HL-60/S4 (cell line): Measurements from ENCODE around the gene IGF2R.
"Not testable (repeated sequence)": the region's sequence is repeated elsewhere in the genome, so short reads cannot be mapped to it uniquely, and the experiment has no call there.

ENCODE experiments used
- in situ Hi-C: fragments of 300-500 bp; cut with MboI; formaldehyde crosslinking; loops from 2 replicates; pipeline ENCODE4 v1.14.3; 2022; ENCODE audit warnings: low sequenced_read_pairs

IGF2R gene, protein sequence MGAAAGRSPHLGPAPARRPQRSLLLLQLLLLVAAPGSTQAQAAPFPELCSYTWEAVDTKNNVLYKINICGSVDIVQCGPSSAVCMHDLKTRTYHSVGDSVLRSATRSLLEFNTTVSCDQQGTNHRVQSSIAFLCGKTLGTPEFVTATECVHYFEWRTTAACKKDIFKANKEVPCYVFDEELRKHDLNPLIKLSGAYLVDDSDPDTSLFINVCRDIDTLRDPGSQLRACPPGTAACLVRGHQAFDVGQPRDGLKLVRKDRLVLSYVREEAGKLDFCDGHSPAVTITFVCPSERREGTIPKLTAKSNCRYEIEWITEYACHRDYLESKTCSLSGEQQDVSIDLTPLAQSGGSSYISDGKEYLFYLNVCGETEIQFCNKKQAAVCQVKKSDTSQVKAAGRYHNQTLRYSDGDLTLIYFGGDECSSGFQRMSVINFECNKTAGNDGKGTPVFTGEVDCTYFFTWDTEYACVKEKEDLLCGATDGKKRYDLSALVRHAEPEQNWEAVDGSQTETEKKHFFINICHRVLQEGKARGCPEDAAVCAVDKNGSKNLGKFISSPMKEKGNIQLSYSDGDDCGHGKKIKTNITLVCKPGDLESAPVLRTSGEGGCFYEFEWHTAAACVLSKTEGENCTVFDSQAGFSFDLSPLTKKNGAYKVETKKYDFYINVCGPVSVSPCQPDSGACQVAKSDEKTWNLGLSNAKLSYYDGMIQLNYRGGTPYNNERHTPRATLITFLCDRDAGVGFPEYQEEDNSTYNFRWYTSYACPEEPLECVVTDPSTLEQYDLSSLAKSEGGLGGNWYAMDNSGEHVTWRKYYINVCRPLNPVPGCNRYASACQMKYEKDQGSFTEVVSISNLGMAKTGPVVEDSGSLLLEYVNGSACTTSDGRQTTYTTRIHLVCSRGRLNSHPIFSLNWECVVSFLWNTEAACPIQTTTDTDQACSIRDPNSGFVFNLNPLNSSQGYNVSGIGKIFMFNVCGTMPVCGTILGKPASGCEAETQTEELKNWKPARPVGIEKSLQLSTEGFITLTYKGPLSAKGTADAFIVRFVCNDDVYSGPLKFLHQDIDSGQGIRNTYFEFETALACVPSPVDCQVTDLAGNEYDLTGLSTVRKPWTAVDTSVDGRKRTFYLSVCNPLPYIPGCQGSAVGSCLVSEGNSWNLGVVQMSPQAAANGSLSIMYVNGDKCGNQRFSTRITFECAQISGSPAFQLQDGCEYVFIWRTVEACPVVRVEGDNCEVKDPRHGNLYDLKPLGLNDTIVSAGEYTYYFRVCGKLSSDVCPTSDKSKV (N-terminal part only)

DNA sequence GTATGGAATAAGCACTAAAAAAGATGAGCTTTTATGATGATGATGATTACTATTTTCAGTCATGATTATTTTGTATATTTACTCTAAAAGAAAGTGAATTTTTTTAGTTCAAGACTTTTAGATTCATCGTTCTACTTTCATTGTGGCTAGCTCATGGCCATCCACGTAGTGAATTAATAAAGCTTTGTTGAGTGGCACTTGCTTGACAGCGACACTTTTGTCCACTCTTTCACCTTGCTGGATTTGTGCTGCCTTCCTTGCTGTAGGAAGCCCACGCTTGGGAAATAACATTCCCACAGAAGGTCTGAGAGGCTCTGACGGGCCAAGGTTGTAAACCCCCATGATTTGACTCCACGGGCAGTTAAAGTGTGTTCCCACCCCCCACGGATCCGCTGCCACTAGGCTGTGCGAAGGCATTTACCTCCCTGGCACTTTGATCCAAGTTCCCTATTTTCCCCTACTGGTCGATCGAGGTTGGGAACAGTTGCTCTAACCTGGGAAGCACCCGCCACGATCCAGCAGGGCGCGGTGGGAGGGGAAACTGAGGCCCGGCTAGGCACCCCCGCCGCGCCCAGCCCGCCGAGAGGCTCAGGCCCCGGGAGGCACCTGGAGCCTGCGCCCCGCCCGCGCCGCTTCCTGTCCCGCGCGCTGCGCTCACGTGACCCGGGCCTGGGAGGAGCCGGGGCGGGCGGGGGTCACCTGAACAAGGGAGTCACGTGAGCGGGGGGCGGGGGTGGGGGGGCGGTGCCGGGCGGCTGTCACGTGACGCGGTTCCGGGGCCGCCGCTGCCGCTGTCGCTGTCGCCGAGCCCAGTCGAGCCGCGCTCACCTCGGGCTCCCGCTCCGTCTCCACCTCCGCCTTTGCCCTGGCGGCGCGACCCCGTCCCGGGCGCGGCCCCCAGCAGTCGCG, at the start of gene IGF2R:
IGF2R (plus strand) TSS at position 788 of the 909 bp plus-strand sequence. CDS start 165 bp downstream, outside the sequence.
- in situ Hi-C loops, result no loop called here

DNA sequence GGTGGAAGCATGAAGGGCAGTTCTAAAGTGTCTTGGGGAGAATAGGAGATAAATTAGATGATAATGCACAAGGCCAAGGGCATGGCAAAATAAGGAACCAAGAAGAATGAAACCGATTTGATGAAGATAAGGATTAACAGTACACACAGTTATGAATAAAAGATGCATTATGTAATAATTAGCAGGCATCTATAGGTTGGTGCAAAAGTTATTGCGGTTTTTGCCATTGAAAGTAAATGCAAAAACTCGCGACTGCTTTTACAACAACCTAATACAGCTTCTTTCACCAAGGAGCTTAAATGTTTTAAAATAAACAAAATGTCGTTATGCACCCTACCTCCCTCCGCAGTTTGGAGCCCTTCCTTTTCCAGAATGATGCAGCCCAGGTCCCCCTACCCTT, 49.1 kb upstream of the IGF2R start:
- in situ Hi-C loops, result no loop called here

DNA sequence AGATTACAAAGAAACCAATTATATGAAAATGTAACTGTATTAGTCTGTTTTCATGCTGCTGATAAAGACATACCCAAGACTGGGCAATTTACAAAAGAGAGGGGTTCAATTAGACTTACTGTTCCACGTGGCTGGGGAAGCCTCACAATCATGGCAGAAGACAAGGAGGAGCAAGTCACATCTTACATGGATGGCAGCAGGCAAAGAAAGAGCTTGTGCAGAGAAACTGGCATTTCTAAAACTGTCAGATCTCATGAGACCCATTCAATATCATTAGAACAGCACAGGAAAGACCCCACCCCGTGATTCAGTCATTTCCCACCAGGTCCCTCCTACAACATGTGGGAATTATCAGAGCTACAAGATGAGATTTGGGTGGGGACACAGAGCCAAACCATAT, 44.7 kb upstream of the IGF2R start:
- in situ Hi-C loops, result not testable (repeated sequence)

DNA sequence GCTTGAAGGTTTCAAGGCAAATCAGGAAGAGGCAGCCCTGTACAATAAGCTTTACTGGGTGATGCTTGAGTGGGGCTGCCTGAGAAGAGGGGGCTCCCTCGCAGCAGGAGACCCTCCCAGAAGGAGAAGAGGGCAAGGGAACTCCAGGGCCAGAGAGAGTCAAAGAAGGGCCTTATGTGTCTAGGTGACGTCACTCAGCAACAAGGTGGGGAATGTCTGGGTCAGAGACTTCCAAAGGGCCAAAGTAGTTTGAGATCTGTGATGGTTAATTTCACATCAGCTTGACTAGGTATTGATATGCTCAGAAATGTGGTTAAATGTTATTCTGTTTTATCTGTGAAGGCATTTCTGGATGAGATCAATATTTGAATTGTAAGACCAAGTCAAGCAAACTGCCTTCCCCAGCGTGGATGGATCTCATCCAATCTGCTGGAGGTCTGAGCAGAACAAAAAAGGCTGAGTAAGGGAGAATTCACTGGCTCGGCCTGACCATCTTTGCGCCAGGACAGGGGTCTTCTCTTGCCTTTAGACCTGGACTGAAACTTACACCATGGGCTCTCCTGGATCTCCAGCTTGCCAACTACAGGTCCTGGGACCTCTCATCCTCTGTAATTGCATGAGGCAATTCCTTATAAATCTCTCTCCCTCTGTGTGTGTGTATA, 42.2 kb upstream of the IGF2R start:
- in situ Hi-C loops, result no loop called here

DNA sequence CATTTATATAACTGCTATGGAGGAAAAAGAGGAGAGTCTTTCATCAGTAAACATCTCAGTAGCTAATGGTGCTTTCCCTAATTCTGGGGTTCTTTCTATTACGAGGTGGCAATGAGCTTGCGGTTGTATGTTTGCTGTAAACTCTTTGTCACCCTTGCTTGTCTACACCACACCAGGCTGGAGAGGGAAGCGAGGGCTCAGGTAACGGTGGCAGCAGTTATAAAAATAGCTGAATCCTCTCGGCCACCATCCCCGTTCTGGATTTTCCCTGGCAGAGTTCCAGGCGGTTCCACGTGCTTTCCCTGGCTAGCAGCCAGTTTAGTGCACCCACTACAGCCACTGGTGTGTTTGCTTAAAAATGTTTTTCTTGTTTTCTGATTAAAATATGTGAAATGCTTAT, 39.1 kb upstream of the IGF2R start:
- in situ Hi-C loops, result no loop called here

DNA sequence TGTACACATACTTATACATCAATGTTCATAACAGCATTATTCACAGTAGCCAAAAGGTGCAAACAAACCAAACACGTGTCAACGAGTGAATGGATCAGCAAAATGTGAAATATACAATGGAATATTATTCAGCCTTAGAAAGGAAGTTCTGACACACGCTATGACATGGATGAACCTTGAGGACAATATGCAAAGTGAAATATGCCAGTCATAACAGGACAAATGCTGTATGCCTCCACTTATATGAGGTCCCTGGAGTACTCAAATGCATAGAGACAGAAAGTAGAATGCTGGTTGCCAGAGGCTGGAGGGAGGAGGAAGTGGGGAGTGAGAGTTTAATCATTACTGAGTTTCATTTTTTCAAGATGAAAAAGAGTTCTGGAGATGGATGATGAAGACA, 37.8 kb upstream of the IGF2R start:
- in situ Hi-C loops, result no loop called here

DNA sequence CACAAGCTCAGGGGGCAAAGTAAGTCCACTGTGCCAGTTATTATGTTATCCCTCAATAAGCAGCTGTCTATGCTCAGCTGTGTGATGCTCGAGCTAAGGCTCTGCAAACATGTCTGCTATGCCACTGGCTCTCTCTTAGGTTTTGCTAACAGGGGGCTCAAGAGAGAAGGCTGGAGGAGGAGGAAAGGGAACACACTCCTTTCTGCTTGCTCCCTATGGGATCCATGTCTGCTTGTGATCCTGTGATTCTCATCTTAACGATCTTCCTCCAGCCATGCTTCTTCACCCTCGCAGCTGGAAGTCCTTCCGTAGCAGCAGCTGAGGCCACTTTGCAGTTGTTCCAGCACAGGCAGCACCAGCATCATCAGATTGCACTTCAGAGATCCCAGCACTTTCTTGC, 37.0 kb upstream of the IGF2R start:
- in situ Hi-C loops, result no loop called here

DNA sequence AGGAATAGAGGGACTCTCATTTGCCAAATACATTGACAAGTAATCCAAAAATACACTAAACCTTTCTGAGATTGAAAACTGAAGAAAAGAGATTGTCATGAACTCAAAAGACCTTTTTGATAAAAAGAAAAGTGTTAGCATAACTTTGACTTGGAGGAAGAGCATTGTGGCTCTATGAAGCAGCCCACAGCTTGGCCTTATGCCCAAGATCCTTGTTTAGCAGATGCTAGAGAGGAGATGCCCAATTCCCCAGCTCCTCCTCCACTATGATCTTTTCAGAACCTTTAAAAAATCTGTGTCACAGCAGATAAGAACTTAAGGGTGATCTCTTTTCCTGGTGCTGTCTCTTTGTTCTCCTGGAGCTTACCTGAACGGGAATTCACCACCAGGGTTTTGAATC, 35.8 kb upstream of the IGF2R start:
- in situ Hi-C loops, result no loop called here

DNA sequence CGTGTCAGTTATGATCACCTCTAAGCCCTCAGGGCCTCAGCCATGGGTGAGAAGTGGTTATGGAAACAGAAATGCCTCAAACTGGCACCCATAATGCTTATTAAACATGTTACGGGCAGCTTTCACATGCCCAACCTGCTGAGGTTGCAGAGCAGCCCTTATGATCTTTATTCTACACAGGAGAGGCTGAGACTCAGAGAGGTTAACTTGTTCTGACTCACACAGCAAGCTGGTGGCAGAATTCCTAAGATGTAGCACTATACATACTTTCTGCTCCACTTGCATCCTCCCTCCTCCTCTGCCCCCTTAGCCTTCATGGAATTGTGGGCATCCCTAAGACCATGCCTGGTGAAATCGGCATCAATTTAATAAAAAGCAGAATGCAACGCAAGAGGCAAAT, 34.7 kb upstream of the IGF2R start:
- in situ Hi-C loops, result no loop called here

DNA sequence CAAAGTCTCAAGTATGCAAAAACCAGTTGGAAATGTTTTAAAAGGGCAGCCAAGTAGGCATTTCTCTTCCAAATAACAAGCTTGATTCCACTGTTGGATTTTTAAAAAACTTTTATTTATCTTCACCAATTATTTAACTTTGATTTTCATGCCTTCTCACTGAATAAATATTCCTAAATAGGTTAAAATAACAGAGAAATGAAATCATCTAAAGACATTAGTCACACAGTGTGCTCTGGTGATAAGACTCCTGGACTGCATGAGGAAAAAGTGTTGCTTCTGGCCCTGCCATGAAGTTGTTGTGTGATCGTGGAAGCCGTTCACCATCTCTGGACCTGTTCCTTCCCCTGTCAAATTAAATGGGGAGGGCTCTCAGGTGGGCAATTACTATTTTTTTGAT, 33.8 kb upstream of the IGF2R start:
- in situ Hi-C loops, result no loop called here

DNA sequence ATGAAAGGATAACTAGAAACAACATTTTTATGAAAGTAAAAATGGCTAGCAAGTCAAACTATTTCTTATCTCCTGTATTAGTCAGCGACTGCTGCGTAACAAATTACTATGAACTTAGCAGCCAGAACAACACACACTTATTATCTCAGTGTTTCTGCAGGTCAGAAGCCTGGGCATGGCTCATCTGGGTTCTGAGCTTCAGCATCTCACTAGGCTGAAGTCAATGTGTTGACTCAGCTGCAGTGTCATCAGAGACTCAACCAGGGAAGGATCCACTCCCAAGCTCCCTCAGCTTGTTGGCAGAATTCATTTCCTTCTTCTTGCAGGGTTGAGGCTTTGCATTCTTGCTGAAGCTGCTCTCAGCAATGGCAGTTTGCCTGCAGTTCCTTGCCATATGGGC, 33.2 kb upstream of the IGF2R start:
- in situ Hi-C loops, result no loop called here

DNA sequence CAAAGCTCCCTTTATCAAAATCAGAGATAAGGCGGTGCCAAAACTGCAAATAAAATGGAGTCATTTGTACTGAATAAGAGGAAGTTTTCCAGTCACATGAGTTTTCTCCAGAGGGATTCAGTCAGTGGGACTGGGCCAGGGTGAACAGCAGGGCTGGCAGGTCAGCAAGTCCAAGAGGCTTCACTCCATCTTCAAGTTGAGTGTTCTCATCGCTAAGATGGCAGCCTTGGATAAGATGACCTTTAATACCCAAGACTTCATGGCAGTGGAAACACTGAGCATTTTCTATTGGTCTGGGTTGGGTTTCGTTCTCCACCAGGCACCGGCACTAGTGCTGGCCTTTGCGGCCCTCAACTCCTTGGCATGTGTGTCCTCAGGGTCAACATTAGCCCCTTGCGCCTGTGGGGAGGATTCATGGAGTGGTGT, 29.3 kb upstream of the IGF2R start:
- in situ Hi-C loops, result no loop called here

DNA sequence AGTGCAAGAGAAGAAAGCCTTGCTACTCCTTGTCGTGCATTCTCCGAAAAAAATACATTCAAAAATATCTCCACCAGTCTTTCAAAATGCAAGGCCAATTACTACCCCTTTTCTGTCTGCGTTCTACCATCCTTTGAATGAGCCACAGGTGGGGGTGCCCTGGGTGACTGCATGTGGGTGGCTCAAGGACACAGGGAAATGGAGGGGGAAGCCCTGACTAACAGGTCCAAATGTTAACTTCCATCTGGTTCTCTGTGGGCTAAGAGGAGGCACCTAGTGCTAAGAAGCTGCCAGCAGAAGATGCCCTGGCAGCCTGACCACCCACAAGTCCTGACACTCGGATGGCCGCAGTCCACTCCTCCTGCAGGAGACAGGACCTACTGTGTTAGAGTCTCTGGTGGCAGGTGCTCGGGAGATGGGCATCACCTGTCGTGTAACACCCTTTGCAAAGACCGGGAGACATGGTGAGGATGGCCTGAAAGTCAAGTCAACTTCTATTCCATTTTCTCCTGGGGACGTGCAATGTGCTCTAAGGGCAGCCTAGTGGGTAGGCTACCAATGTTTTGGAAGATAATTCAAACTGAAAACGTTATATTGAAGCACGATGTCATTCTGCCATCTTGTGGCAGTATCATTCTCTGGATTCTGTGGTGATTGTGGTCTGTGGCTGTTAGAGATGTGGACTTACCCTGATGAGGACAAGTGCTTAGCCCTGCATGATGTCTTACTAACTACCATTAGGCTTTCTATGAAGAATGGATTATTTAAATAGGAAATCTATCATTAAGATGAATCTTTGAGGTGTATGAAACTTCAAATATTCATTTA, 27.4 kb upstream of the IGF2R start:
- in situ Hi-C loops, result no loop called here

DNA sequence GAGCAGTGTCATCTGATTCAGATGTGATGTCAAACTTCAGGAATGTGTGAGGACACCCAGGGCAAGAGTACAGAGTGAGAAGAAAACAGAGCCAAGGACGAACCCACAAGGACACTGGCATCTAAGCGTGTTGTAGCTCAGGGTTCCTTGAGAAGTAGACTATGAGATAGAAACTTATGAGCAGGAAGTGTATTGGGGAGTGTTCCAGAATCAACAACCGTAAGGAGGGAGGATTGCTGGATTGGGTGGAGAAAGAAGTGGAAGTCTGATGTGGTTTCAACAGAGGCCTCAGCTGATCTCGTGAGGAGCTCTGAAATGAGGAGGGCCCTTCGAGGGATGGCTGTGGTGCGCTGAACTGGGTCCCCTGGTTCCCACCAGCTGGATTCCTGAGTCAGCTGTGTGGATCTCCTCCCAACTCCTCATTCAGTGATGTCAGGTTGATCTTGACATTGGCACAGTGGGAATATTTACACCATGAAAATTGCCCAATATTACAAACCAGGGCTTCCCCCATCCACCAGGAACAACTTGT, 25.7 kb upstream of the IGF2R start:
- in situ Hi-C loops, result no loop called here

DNA sequence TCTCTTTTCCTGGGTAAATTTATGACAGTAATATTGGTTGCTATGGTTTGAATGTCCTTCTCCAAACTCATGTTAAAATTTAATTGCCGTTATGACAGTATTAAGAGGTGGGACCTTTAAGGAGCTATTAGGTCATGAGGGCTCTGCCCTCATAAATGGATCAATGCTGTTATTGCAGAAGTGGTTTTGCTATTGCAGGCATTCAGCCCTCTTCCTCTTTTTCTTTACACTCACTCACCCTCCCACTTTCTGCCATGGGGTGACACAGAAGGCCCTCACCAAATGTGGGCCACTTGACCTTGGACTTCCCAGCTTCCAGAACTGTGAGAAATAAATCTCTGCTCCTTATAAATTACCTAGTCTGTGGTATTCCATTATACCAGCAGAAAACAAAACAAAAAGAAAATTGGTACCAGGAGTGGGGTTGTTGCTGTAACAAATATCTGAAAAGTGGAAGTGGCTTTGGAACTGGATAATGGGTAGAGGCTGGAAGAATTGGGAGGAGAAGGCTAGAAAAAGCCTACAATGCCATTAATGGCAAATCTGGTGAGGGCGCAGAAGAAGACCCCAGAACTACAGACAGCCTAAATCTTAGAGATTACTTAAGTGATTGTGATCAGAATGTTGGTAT, 24.8 kb upstream of the IGF2R start:
- in situ Hi-C loops, result no loop called here

DNA sequence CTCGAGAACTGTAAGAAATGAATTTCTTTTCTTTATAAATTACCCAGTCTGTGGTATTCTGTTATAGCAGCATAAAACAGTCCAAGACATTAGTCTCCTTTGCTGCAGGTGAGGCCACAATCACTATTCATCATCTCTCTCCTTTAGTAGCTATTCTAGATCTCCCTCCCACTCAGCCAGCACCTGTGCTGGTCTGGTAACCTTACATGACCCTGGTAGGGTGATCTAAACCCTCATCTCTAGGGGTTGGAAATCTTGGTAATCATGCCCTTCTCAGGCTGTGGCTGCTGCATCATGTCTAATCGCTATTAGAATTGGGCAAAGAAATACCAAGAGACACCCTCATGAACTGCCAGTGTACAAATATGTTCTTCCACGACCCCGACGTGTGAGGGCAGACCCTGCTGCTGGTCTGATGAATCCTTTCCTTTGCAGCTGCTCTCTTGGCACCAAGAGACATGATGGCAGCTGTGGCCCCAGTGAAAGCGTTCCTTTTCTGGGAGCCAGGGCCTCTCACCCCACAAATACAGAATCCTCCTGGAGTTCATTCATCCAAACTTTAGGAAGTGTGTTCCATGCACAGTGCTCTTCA, 23.0 kb upstream of the IGF2R start:
- in situ Hi-C loops, result no loop called here

DNA sequence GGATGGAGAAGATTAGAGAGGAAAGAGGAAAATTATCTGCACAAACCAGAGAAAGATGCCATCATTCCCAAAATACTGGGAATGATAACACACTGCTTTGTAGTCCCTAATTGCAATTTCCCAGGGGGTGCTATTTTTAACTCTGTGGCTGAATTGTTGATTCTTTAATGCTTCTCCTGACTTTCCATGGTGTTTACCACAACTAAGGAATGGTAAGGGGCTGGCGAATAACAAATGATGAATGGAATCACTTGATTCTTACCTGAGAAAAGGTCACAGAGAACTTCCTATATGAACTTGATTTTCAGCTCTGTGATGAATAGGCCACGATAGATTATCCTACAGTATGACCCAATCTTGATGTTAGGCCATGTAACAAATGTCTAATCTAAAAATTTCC, 22.0 kb upstream of the IGF2R start:
- in situ Hi-C loops, result no loop called here

DNA sequence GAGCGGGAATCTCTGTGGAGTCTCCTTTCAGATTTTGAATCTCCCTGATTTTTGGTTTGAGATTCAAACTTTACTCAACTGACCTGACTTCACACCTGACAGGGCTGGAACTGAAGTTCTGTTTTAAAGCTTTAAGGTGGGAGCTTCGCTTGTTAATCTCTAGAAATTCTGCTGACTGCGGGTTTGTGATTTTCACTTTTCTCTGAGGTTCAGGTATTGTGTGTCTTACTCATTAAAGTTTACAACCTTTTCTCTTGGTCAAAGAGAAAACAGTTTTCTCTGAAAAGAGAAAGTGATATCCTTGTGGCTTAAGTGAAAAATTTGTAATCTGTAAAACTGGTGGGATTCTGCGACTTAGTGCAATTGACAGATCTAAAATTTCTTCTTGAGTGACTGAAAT, 20.7 kb upstream of the IGF2R start:
- in situ Hi-C loops, result no loop called here
